Measurements from ENCODE around the gene TMEM187.

The TMEM187 gene

GRCh38 chrX:153972368-153973126, at the start of gene TMEM187:
Gene TMEM187 (plus strand): TSS chrX:153972754. CDS start chrX:153982063, 9,309 bp downstream.
- peak; percentile 90 for DNase-seq

GRCh38 chrX:153922932-153923857, 49.4 kb upstream of the TMEM187 start:
- no peak for DNase-seq

DNA sequence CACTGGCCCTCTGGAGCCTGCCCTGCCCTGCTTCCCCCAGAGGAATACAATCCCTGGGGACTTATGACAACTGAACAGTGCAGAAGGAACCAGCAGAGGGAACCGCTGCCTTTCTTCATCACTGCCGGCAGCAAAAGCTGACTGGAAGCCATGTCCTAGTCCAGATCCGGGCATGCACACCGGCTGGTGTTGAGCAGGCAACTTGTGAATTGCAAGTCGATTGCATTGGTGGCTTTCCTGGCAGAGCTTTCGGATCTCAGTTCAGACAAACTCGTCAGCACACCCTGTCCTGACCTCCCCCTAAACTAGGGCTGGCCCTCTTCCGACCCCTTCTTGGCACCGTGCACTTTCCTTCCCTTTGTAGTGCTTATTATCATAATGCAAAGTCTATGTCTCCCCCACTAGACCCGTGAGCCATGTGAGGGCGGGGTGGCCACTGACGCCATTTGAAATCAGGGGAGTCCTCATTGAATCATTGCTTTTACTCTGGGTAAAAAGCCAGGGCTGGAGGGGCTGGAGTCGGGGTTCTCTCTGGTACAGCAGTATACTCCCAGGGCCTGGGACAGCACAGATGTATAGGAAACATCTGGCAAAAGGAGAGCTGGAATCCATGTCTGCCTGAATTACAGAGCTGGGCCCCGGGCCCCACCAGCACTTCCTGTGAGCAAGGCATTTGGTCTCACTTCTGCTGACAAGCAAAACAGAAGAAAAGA, 48.2 kb upstream of the TMEM187 start:
- DNase-seq: peak; percentile 42

GRCh38 chrX:153925387-153925738, 47.2 kb upstream of the TMEM187 start:
- no peak for DNase-seq

GRCh38 chrX:153925739-153926551, 46.6 kb upstream of the TMEM187 start, which contains the start of gene ARHGAP4:
Gene ARHGAP4 (minus strand): TSS chrX:153926264. CDS start chrX:153926202, 62 bp downstream.
- DNase-seq: peak; percentile 68

GRCh38 chrX:153926552-153926857, 46.0 kb upstream of the TMEM187 start:
- DNase-seq: no peak

- DNase-seq: peak; percentile 76
These were observed 45.5 kb upstream of the TMEM187 start for GRCh38 chrX:153926858-153927671.

GRCh38 chrX:153927672-153927921, 45.0 kb upstream of the TMEM187 start:
- no peak for DNase-seq

GRCh38 chrX:153927922-153928760, 44.4 kb upstream of the TMEM187 start:
- peak; percentile 92 for DNase-seq

- DNase-seq: no peak
These were observed 43.7 kb upstream of the TMEM187 start for GRCh38 chrX:153928846-153929245.

DNA sequence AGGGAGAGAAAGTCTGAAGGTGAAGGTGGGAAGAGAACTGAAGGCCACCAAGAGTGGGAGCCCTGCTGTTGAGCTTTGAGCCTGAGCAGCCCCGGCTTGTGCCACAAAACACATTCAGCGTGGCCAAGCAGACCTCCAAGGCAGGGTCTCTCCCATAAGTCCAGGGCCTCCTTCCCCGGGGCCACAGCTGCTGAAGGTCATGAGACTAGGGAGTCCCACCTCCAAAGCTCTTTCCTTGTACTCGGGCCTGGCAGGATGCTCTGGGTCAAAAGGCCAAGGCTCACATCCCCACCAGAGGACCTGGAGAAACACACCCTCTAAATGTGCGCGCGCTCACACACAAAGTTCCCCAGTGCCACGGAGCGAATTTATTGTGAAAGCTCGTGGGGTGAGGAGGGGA, 43.0 kb upstream of the TMEM187 start:
- no peak for DNase-seq

DNA sequence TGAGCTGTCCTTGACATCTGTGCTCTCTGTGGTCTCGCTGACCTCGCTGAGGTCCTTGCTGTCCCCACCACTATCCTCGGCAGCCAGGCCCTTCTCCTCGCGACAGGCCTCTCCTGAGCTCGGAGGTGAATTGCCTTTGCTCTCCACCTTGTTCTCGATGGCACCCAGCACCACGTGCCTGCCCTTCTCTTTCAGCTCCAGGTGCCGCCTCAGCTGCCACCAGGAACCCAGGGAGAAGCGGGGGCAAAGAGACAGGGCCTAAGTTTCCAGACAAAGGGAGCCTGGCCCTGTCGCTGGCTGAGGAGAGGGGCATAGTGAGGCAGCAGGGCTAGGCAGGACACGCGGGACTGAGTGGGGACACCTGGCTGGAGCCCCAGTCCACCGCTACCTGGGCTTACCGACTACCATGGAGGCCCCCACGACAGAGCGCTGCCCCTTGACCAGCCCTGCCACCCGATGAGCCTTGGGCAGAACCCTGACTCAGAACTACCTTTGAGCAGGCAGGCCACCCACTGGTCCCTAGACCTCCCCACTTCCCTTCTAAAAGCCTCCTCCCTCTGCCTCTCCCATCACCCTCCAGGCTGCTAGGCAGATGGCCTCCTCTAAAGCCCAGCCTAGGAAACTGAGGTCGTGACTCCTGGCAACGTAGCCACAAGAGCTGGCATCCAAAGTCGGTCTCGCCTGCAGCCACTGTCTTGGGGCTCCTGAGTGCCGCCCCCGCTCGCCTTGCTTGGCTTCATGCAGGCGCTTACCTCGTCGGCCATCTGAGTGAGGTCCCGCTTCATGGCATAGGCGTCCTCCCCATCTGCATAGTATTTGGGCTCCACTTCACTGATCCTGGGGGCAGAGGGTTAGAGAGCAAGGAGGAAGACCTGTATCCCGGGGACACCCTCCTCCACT, 42.3 kb upstream of the TMEM187 start:
- no peak for DNase-seq

DNA sequence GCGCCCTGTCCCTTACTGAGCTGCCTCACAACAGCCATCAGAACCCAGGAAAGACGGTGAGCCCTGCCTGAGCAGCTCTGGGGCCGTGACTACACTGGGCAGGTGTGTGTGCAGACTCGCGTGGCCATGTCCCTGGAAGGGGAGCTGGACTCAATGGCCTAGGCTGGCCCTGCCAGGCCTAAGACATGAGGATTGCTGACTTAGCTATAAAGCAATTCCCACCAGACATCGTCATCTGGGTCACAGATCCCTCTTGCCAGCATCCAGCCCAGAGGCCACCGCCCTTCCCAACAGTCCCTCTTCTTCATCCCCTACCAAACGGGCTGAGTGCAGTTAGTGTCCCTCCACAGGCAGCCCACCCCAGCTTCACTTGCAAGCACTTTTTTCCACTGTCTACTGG, 41.4 kb upstream of the TMEM187 start:
- DNase-seq: no peak

GRCh38 chrX:153931748-153932147, 40.8 kb upstream of the TMEM187 start:
- DNase-seq: no peak

DNA sequence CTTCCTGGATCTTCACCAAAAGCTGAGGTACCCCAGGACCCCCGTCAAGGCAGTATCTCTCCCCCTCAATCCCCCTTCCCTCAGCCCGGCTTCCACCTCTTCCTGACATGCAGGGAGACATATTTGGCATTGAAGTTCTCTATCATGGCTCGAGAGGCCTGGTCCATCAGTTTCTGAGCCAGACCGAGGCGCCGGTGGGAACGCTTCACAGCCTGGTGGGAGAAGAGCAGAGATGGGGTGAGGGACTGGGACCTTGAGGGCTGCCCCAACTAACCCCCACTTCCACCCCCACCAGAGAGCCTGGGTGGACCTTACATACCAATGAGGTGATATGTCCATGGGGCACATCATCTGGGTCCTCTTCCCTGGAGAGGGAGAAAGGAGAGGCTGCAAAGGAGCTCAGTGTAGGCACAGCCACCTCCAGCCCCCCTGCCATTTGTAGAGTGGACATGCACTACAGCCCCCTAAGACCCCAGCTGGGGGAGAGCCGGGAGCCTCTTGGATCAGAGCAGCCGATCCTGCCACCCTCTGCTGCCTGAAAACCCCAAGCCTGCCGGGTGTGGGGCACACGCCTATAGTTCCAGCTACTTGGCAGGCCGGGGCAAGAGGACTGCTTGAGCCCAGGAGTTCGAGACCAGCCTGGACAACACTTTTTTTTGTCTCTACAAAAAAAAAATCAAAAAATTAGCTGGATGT, 40.2 kb upstream of the TMEM187 start:
- no peak for DNase-seq

- DNase-seq: no peak
These were observed 38.8 kb upstream of the TMEM187 start for GRCh38 chrX:153933748-153934147.

DNA sequence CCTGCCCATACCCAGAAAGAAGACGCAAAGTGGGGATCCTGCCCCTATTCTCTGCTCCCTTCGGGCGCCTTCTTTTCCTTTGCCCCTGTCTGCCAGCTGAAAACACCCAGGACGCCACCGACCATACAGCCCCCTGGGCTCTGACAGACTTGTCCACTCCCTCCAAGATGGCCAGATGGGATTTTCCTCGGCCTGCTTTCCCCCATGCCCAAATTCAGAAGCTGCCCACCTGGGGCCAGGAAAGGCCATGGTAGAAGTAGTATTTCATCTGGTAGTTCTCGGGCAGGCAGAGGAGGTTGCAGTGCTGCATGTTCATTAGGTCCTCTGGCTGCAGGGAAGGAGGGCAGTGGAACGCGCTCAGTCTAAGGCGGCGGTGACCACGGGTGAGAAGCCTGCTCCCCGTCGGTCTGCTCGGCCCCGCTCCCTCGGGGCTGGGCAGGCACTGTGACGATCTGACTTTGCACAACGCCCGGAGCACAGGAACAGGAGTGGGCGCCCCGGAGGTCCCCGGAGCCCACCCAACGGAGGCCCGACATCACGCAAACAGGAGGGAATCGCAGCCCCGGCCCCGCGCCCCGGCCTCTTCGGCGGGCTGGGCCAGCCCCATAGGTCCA, 38.3 kb upstream of the TMEM187 start:
- no peak for DNase-seq

DNA sequence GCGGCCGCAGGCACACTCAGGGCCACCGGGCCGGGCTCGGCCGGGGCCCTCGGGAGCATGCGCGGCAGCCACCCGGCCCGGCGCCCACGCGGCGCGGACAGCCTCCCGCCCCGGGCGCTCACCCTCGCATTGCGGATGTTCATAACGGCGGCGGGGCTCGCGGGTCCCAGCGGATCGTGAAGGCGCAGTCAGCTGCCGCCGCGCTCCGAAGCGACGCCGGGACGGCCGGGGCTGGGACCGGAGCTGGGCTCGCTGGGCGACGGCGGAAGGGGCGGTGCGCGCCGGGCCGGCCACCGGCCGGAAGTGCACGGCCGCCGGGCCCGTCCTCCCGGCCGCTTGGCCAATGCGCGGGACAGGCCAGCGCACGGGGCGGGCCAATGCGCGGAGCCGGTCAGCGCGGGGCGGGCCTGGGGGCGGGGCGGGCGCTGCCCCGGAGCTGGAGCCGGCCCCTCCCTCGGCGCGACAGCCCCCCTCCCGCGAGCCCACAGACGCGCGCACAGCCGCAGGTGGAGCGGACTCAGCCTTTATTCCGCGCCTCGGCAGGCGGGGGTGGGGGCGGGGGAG, 37.7 kb upstream of the TMEM187 start, which contains the start of gene NAA10:
TSS of gene NAA10 (minus strand) at position 276 of the 564 bp plus-strand sequence. CDS start at position 143, 133 bp downstream.
- DNase-seq: peak; percentile 79

Data from stimulated activated CD4-positive, alpha-beta T cell treated with anti-CD3 and anti-CD28 coated beads, Interleukin-15, amount 100 ng/mL, for 24 hours (primary cell).